OCI-LY7 (cell line): ENCODE data around the gene MAN1C1.

Source experiments
- CTCF ChIP-seq: fragments of 200-600 bp; sonication (generic); conservative IDR thresholded peaks from 2 replicates; pipeline ENCODE4 v1.5.1; 2014; ENCODE audit warnings: mild to moderate bottlenecking, antibody characterized with exemption, low read length, moderate library complexity, mixed read lengths
- EZH2phosphoT487 ChIP-seq: fragments of 200-600 bp; sonication (generic); IDR thresholded peaks from 2 replicates; pipeline ENCODE4 v1.6.1; 2018; ENCODE audit warnings: low read depth, borderline replicate concordance, mild to moderate bottlenecking, mixed run types, antibody characterized with exemption, low read length, moderate library complexity, mixed read lengths

GRCh38 chr1:25744140-25744581, 127.6 kb downstream of the MAN1C1 start:
- no peak for TF ChIP-seq CTCF
- TF ChIP-seq EZH2phosphoT487: no peak
